Smooth muscle cell (in vitro differentiated cells): ENCODE measurements around the gene LOXHD1. TPM values are rescaled to one million over a fixed set of nuclear protein-coding genes. Genes with fewer than 3 reads are reported as not detected.
A peak's percentile ranks its signal among the peaks of the same experiment; 100 is the strongest.

Source experiments
- DNase-seq: peaks from one replicate; lab custom pipeline; 2025; ENCODE audit not compliant: unreplicated experiment; lab: John Stamatoyannopoulos, UW
- H2AFZ ChIP-seq: fragments of 200-600 bp; sonication (generic); 2 replicates; pipeline ENCODE4 v1.6.0; 2016; ENCODE audit warnings: antibody characterized with exemption, low read depth, mild to moderate bottlenecking
- H3F3A ChIP-seq: fragments of 200-600 bp; sonication (generic); 2 replicates; pipeline ENCODE4 v1.6.0; 2017; ENCODE audit warnings: antibody characterized with exemption, low read depth
- H3K27ac ChIP-seq: fragments of 200-600 bp; sonication (generic); 2 replicates; pipeline ENCODE4 v1.5.1; 2016; ENCODE audit warnings: low read depth, mild to moderate bottlenecking
- H3K27me3 ChIP-seq: fragments of 200-600 bp; sonication (generic); 2 replicates; pipeline ENCODE4 v1.6.1; 2016; ENCODE audit warnings: low read depth, mild to moderate bottlenecking
- H3K36me3 ChIP-seq: fragments of 200-600 bp; sonication (generic); 2 replicates; pipeline ENCODE4 v1.5.1; 2016; ENCODE audit warnings: low read depth
- H3K4me1 ChIP-seq: fragments of 200-600 bp; sonication (generic); 2 replicates; pipeline ENCODE4 v1.5.1; 2016; ENCODE audit warnings: low read depth
- H3K4me2 ChIP-seq: fragments of 200-600 bp; sonication (generic); 2 replicates; pipeline ENCODE4 v1.6.0; 2016; ENCODE audit warnings: mild to moderate bottlenecking
- H3K4me3 ChIP-seq: fragments of 200-600 bp; sonication (generic); 2 replicates; pipeline ENCODE4 v1.5.1; 2016; ENCODE audit warnings: mild to moderate bottlenecking
- H3K79me2 ChIP-seq: fragments of 200-600 bp; sonication (generic); 2 replicates; pipeline ENCODE4 v1.6.0; 2016; ENCODE audit warnings: low read depth, mild to moderate bottlenecking
- H3K9ac ChIP-seq: fragments of 200-600 bp; sonication (generic); 2 replicates; pipeline ENCODE4 v1.6.0; 2016; ENCODE audit warnings: low read depth
- H3K9me3 ChIP-seq: fragments of 200-600 bp; sonication (generic); replicated peaks from 2 replicates; pipeline ENCODE4 v1.5.1; 2016; ENCODE audit warnings: low read depth
- H4K20me1 ChIP-seq: fragments of 200-600 bp; sonication (generic); 2 replicates; pipeline ENCODE4 v1.6.0; 2016; ENCODE audit warnings: low read depth
- WGBS: methylation state at CpG from one replicate; pipeline ENCODE4 v1.1.7; 2016; ENCODE audit warnings: low lambda C conversion rate; 5-methylcytosine and 5-hydroxymethylcytosine counted together
- polyA plus RNA-seq: library from polyadenylated mRNA; unstranded; fragments of >200 nt; fragmentation: Nextera tagmentation; extraction: Ambion mirVana; gene quantifications from 2 replicates; pipeline ENCODE4 v1.2.1, GENCODE V29; 2016
- total RNA-seq: library from RNA; depleted of rRNA; stranded (reverse); fragments of >200 nt; gene quantifications from 2 replicates; pipeline ENCODE4 v1.2.3, GENCODE V29; 2014
- TF ChIP-seq, protein P1 (sequence below): fragments of 200-600 bp; sonication (generic); IDR thresholded peaks from 2 replicates; pipeline ENCODE4 v1.5.1; 2017; ENCODE audit warnings: borderline replicate concordance, mild to moderate bottlenecking, antibody characterized with exemption; ENCODE audit not compliant: insufficient read depth, poor library complexity, severe bottlenecking

The LOXHD1 gene, protein sequence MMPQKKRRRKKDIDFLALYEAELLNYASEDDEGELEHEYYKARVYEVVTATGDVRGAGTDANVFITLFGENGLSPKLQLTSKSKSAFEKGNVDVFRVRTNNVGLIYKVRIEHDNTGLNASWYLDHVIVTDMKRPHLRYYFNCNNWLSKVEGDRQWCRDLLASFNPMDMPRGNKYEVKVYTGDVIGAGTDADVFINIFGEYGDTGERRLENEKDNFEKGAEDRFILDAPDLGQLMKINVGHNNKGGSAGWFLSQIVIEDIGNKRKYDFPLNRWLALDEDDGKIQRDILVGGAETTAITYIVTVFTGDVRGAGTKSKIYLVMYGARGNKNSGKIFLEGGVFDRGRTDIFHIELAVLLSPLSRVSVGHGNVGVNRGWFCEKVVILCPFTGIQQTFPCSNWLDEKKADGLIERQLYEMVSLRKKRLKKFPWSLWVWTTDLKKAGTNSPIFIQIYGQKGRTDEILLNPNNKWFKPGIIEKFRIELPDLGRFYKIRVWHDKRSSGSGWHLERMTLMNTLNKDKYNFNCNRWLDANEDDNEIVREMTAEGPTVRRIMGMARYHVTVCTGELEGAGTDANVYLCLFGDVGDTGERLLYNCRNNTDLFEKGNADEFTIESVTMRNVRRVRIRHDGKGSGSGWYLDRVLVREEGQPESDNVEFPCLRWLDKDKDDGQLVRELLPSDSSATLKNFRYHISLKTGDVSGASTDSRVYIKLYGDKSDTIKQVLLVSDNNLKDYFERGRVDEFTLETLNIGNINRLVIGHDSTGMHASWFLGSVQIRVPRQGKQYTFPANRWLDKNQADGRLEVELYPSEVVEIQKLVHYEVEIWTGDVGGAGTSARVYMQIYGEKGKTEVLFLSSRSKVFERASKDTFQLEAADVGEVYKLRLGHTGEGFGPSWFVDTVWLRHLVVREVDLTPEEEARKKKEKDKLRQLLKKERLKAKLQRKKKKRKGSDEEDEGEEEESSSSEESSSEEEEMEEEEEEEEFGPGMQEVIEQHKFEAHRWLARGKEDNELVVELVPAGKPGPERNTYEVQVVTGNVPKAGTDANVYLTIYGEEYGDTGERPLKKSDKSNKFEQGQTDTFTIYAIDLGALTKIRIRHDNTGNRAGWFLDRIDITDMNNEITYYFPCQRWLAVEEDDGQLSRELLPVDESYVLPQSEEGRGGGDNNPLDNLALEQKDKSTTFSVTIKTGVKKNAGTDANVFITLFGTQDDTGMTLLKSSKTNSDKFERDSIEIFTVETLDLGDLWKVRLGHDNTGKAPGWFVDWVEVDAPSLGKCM (N-terminal part only)
- total RNA-seq (not detected in 2 replicates), polyA plus RNA-seq (not detected in 2 replicates)

DNA sequence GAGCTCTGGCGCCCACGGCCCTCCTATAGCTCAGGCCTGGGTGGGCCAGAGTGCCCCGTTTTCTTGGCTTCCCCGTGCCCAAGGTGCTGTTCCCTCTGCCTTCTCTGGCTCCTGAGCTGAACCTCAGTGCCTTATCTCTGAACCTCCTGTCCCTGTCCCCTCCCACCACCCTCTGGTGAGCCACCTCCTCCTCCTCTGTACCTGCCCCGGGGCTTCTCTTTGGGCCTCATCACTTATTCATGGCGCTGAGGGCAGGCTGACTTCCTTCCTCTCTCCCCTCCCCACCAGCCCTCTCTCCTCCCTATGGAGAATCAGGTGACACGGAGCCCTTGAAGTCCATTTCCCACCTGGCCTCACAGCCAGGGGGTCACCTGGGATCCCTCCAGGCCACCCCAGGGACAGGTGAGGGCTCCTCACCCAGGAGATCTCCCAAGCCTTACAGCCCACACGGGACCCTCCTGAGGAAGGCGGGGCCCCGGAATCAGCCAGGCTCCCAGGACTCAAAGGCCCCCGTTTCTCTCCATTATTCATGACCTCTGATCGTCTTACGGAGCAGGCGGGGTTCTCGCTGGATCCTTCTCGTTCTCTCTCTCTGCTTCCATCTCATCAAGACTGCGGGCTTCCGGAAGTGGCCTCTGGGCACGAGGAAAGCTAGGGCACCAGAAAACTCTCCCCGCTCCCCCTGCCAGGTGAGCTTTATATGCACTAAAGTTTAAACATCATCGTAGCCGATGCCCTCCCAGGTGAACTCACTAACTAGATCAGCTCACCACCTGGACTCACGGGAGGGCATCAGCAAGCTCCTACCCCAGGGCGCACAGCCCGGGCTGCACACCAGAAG is at the start of gene LOXHD1:
LOXHD1 (minus strand) TSS at position 106 of the 841 bp plus-strand sequence. CDS start 187 bp downstream, outside the sequence.
- H3F3A ChIP-seq: no peaks in the 10 kb centered on the region
- no peaks in the 10 kb centered on the region for H3K79me2 ChIP-seq
- no peaks in the 10 kb centered on the region for H3K9me3 ChIP-seq
- no peak for DNase-seq
- TF ChIP-seq, protein P1, sequence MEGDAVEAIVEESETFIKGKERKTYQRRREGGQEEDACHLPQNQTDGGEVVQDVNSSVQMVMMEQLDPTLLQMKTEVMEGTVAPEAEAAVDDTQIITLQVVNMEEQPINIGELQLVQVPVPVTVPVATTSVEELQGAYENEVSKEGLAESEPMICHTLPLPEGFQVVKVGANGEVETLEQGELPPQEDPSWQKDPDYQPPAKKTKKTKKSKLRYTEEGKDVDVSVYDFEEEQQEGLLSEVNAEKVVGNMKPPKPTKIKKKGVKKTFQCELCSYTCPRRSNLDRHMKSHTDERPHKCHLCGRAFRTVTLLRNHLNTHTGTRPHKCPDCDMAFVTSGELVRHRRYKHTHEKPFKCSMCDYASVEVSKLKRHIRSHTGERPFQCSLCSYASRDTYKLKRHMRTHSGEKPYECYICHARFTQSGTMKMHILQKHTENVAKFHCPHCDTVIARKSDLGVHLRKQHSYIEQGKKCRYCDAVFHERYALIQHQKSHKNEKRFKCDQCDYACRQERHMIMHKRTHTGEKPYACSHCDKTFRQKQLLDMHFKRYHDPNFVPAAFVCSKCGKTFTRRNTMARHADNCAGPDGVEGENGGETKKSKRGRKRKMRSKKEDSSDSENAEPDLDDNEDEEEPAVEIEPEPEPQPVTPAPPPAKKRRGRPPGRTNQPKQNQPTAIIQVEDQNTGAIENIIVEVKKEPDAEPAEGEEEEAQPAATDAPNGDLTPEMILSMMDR: no peak
- peaks cover 12% of the 10 kb centered on the region for H3K27me3 ChIP-seq
- no peak within 1 kb of the TSS for H3K9ac ChIP-seq
- H2AFZ ChIP-seq: peak within 1 kb of the TSS; percentile 37
- no peaks in the 10 kb centered on the region for H3K4me1 ChIP-seq
- no peaks in the 10 kb centered on the region for H4K20me1 ChIP-seq
- no peak within 1 kb of the TSS for H3K4me2 ChIP-seq
- no peak within 1 kb of the TSS for H3K4me3 ChIP-seq
- no peaks in the 10 kb centered on the region for H3K36me3 ChIP-seq
- WGBS: 80% methylated on average over 25 of the region's 25 CpGs
- no peak within 1 kb of the TSS for H3K27ac ChIP-seq

GRCh38 chr18:46705521-46705920 is 48.5 kb upstream of the LOXHD1 start:
- Histone ChIP-seq H3K4me3 (no peak overlapping the region), H3K79me2 (no peaks in the 10 kb centered on the region), H3K9ac (no peak overlapping the region), H3K27ac (no peak overlapping the region), H3K9me3 (no peaks in the 10 kb centered on the region), H3K27me3 (no peaks in the 10 kb centered on the region), H3F3A (no peaks in the 10 kb centered on the region), H3K4me1 (peaks cover 5% of the 10 kb centered on the region), H2AFZ (no peak overlapping the region), H3K36me3 (no peaks in the 10 kb centered on the region), H3K4me2 (no peak overlapping the region), H4K20me1 (no peaks in the 10 kb centered on the region)
- DNase-seq: no peak
- TF ChIP-seq, protein P1: no peak
- 38% methylated on average over 5 of the region's 5 CpGs for WGBS

DNA sequence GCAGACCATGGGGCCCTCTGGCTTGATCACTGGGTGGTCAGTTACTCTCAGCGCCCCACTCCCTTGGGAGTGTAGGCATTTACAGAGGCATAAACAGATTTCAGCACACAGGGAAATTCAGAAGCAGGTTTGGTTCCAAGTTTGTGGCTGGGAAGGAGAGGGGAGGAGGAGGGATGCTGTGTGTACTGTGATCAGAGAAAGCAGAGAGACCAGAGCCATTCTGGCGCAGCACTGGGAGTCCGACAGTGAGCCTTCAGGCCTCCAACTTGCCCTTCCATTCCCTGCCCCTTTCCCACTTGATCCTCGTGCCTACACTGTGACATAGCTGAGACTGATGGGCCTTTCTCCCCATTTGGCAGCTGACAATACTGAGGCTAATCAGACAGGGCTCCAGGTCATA is 47.8 kb upstream of the LOXHD1 start:
- no peak for DNase-seq
- no peaks in the 10 kb centered on the region for H3F3A ChIP-seq
- no peaks in the 10 kb centered on the region for H4K20me1 ChIP-seq
- no peaks in the 10 kb centered on the region for H3K9me3 ChIP-seq
- no peaks in the 10 kb centered on the region for H3K27me3 ChIP-seq
- H3K9ac ChIP-seq: no peak overlapping the region
- TF ChIP-seq, protein P1: no peak
- H3K4me1 ChIP-seq: peaks cover 5% of the 10 kb centered on the region
- no peak overlapping the region for H3K27ac ChIP-seq
- H2AFZ ChIP-seq: no peak overlapping the region
- H3K4me2 ChIP-seq: no peak overlapping the region
- H3K79me2 ChIP-seq: no peaks in the 10 kb centered on the region
- H3K4me3 ChIP-seq: no peak overlapping the region
- 95% methylated on average over 4 of the region's 4 CpGs for WGBS
- no peaks in the 10 kb centered on the region for H3K36me3 ChIP-seq
